GM13977 (cell line): Measurements from ENCODE around the gene TFDP2.
"Not testable (repeated sequence)": the region's sequence is repeated elsewhere in the genome, so short reads cannot be mapped to it uniquely, and the experiment has no call there.

Source experiments
- DNase-seq: peaks from one replicate; pipeline ENCODE4 v3.0.0; 2012; ENCODE audit warnings: low spot score
- CTCF ChIP-seq: IDR thresholded peaks from 2 replicates; pipeline ENCODE4 v1.5.1; 2012; ENCODE audit warnings: mild to moderate bottlenecking, control low read depth; ENCODE audit not compliant: insufficient read depth; ENCODE audit errors: extremely low read depth, missing control alignments
- in situ Hi-C: fragments of 300-500 bp; cut with MboI; formaldehyde crosslinking; loops from one replicate; pipeline ENCODE4 v1.12.0; 2022; ENCODE audit warnings: low sequenced_read_pairs, low pct_unique_long_range_greater_than_20kb, mixed read lengths, inconsistent platforms; ENCODE audit not compliant: unreplicated experiment

Gene TFDP2

GRCh38 chr3:141915016-141915415 is 234.3 kb downstream of the TFDP2 start:
- in situ Hi-C loops = no loop called here
- DNase-seq = no peak
- no peak for TF ChIP-seq CTCF

- no peak for TF ChIP-seq CTCF
- no peak for DNase-seq
- in situ Hi-C loops = no loop called here
These were observed 235.0 kb downstream of the TFDP2 start for GRCh38 chr3:141914311-141914710.

- in situ Hi-C loops = no loop called here
- DNase-seq = peak; percentile 55
- peak; percentile 73 for TF ChIP-seq CTCF
These were observed 236.1 kb downstream of the TFDP2 start for GRCh38 chr3:141913150-141913811.

- in situ Hi-C loops, DNase-seq: not testable (repeated sequence)
These were observed 239.4 kb downstream of the TFDP2 start for GRCh38 chr3:141909986-141910385.

GRCh38 chr3:141909408-141909807 is 239.9 kb downstream of the TFDP2 start:
- no peak for TF ChIP-seq CTCF
- in situ Hi-C loops = no loop called here
- no peak for DNase-seq

GRCh38 chr3:141905129-141905528 is 244.2 kb downstream of the TFDP2 start:
- TF ChIP-seq CTCF = no peak
- in situ Hi-C loops = no loop called here
- DNase-seq = no peak

- TF ChIP-seq CTCF = no peak
- no peak for DNase-seq
- in situ Hi-C loops = no loop called here
These were observed 245.1 kb downstream of the TFDP2 start for GRCh38 chr3:141904203-141904602.
